Dedifferentiated amniotic fluid mesenchymal stem cell (primary cell): ENCODE measurements around the gene KRTAP24-1.

Source experiments
- DNase-seq: peaks from one replicate; pipeline ENCODE4 v3.0.0-alpha.2; 2016; ENCODE audit errors: extremely low spot score

Gene KRTAP24-1

DNA sequence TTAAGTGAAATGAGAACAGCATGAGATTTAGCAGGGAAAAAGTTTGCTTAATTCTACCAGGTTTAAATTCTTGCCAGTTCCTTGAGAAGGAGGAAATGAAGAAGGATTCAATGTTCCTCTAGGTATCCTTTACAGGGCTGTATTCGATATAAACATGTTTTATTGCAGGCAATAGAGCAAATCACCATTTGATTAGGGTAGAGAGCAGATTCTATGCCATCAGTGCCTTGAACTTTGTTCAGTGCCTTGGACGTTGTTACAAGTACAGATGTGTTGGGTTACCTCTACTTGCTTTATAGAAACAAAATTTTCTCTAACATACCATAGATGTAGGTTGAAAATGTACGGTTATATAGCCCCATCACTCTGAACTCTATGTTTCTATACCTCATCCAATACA is 48.7 kb downstream of the KRTAP24-1 start:
- DNase-seq = no peak

DNA sequence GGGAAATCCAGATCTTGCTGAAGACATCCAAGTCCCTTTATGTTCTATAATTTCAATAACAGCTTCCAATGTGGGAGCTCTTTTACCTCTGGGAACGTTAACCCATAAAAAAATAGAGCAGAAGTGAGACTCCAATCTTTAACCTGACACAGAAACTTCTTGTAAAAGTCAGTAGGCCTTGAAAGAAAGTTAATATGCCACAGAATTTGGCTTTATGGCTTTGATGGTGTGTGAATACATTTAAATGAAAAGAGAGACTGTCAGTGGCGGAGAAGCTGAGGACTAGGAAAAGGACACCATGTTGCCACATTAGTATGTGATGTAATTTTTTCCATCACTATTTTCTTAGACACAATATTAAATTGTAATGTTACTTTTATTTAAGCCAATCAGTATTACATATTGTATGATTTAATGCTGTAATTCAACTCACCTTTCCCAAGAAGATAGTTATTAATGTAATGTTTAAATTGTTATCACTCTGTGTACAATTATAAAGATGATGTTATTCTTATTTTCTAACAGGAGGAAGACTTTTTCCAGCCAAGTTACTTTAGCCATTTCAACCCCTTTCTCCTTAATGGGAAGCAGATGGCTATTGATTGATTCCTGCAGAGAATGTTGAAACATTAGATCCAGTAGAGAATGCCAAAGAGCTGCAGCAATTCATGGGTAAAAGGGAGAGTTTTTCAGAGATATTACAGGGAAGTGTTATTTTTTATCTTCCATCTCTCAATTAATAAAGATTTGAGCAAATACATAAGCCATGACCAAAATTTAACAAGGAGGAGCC is 49.3 kb downstream of the KRTAP24-1 start:
- no peak for DNase-seq

DNA sequence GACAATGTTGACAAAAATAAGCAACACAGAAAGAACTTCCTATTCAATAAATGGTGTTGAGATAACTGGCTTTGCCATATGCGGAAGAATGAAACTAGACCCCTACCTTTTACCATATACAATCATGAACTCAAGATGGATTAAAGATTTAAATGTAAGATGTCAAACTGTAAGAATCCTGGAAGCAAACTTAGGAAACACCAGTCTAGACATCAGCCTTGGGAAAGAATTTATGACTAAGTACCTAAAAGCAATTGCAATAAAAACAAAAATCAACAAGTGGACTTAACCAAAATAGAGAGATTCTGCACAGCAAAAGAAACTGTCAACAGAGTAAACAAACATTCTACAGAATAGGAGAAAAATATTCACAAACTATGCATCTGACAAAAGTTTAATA is 50.7 kb downstream of the KRTAP24-1 start:
- DNase-seq = no peak
